DOHH2 (cell line): Measurements from ENCODE around the gene TMEM200B.
"Not testable (repeated sequence)": the region's sequence is repeated elsewhere in the genome, so short reads cannot be mapped to it uniquely, and the experiment has no call there.

ENCODE experiments used
- H3F3A ChIP-seq: fragments of 200-600 bp; sonication (generic), shearing (Covaris generic); 2 replicates; pipeline ENCODE4 v1.6.0; 2016; ENCODE audit warnings: antibody characterized with exemption, mild to moderate bottlenecking; ENCODE audit not compliant: control insufficient read depth, insufficient read depth
- H3K27ac ChIP-seq: fragments of 200-600 bp; sonication (generic); 2 replicates; pipeline ENCODE4 v1.5.1; 2014; ENCODE audit warnings: low read depth, mild to moderate bottlenecking, low read length, moderate library complexity
- H3K27me3 ChIP-seq: fragments of 200-600 bp; sonication (generic); 2 replicates; pipeline ENCODE4 v1.6.1; 2014; ENCODE audit warnings: mild to moderate bottlenecking, low read length, mixed read lengths; ENCODE audit not compliant: control insufficient read depth
- H3K36me3 ChIP-seq: fragments of 200-600 bp; sonication (generic); 2 replicates; pipeline ENCODE4 v1.6.1; 2014; ENCODE audit warnings: mild to moderate bottlenecking, low read length, moderate library complexity, mixed read lengths; ENCODE audit not compliant: control insufficient read depth
- H3K4me1 ChIP-seq: fragments of 200-600 bp; sonication (generic); 2 replicates; pipeline ENCODE4 v1.6.1; 2014; ENCODE audit warnings: mild to moderate bottlenecking, low read length, mixed read lengths; ENCODE audit not compliant: control insufficient read depth
- H3K4me2 ChIP-seq: fragments of 200-600 bp; sonication (generic); 2 replicates; pipeline ENCODE4 v1.6.0; 2014; ENCODE audit warnings: mild to moderate bottlenecking, low read length, moderate library complexity
- H3K4me3 ChIP-seq: fragments of 200-600 bp; sonication (generic); 2 replicates; pipeline ENCODE4 v1.5.1; 2014; ENCODE audit warnings: mild to moderate bottlenecking, low read length, mixed read lengths
- H3K79me2 ChIP-seq: fragments of 200-600 bp; sonication (generic); 2 replicates; pipeline ENCODE4 v1.6.1; 2014; ENCODE audit warnings: mild to moderate bottlenecking, low read length, mixed read lengths; ENCODE audit not compliant: control insufficient read depth
- H3K9me2 ChIP-seq: fragments of 200-600 bp; sonication (generic); replicated peaks from 2 replicates; pipeline ENCODE4 v1.6.1; 2014; ENCODE audit warnings: mild to moderate bottlenecking, low read length, mixed read lengths; ENCODE audit not compliant: control insufficient read depth
- H3K9me3 ChIP-seq: fragments of 200-600 bp; sonication (generic); 2 replicates; pipeline ENCODE4 v1.6.1; 2014; ENCODE audit warnings: antibody characterized with exemption, low read length, mixed read lengths; ENCODE audit not compliant: control insufficient read depth, insufficient read depth
- H4K20me1 ChIP-seq: fragments of 200-600 bp; sonication (generic); 2 replicates; pipeline ENCODE4 v1.6.0; 2014; ENCODE audit warnings: low read depth, mild to moderate bottlenecking, antibody characterized with exemption, low read length, moderate library complexity; ENCODE audit not compliant: control insufficient read depth, insufficient read depth
- CTCF ChIP-seq: fragments of 200-600 bp; sonication (generic); IDR thresholded peaks from one replicate; pipeline ENCODE4 v1.5.1; 2014; ENCODE audit warnings: antibody characterized with exemption, mild to moderate bottlenecking, low read depth, low read length; ENCODE audit not compliant: poor library complexity, severe bottlenecking
- EZH2phosphoT487 ChIP-seq: fragments of 200-600 bp; sonication (generic); IDR thresholded peaks from 2 replicates; pipeline ENCODE4 v1.6.1; 2017; ENCODE audit warnings: borderline replicate concordance, mild to moderate bottlenecking, antibody characterized with exemption, low read length, moderate library complexity, mixed read lengths

TMEM200B gene

GRCh38 chr1:29096231-29096886 is 27.3 kb downstream of the TMEM200B start:
- Histone ChIP-seq H4K20me1 (no peaks in the 10 kb centered on the region), H3K79me2 (no peaks in the 10 kb centered on the region), H3K27me3 (no peaks in the 10 kb centered on the region), H3K9me3 (no peaks in the 10 kb centered on the region), H3K27ac (no peak overlapping the region), H3K9me2 (no peaks in the 10 kb centered on the region), H3K4me1 (no peaks in the 10 kb centered on the region), H3F3A (no peaks in the 10 kb centered on the region), H3K36me3 (peaks cover 19% of the 10 kb centered on the region), H3K4me2 (no peak overlapping the region), H3K4me3 (no peak overlapping the region)
- TF ChIP-seq EZH2phosphoT487 (no peak), CTCF (no peak)

- H3K79me2 ChIP-seq, result no peaks in the 10 kb centered on the region
- H3K27me3 ChIP-seq, result no peaks in the 10 kb centered on the region
- H3K9me3 ChIP-seq, result no peaks in the 10 kb centered on the region
- no peaks in the 10 kb centered on the region for H3F3A ChIP-seq
- no peak overlapping the region for H3K27ac ChIP-seq
- H4K20me1 ChIP-seq, result no peaks in the 10 kb centered on the region
- no peaks in the 10 kb centered on the region for H3K9me2 ChIP-seq
- H3K4me3 ChIP-seq, result no peak overlapping the region
- H3K36me3 ChIP-seq, result peaks cover 19% of the 10 kb centered on the region
- no peak overlapping the region for H3K4me2 ChIP-seq
- H3K4me1 ChIP-seq, result no peaks in the 10 kb centered on the region
- TF ChIP-seq CTCF (no peak), EZH2phosphoT487 (no peak)
Measured at GRCh38 chr1:29094954-29095353, 28.7 kb downstream of the TMEM200B start.

GRCh38 chr1:29094433-29094832 is 29.3 kb downstream of the TMEM200B start:
- H3K4me2 ChIP-seq, result no peak overlapping the region
- no peak overlapping the region for H3K27ac ChIP-seq
- TF ChIP-seq EZH2phosphoT487, result no peak
- no peak for TF ChIP-seq CTCF
- no peaks in the 10 kb centered on the region for H3K9me2 ChIP-seq
- H3K36me3 ChIP-seq, result peaks cover 15% of the 10 kb centered on the region
- H3F3A ChIP-seq, result no peaks in the 10 kb centered on the region
- no peaks in the 10 kb centered on the region for H4K20me1 ChIP-seq
- H3K27me3 ChIP-seq, result no peaks in the 10 kb centered on the region
- H3K4me1 ChIP-seq, result no peaks in the 10 kb centered on the region
- H3K79me2 ChIP-seq, result no peaks in the 10 kb centered on the region
- H3K9me3 ChIP-seq, result no peaks in the 10 kb centered on the region
- H3K4me3 ChIP-seq, result no peak overlapping the region

- not testable (repeated sequence) for H3K4me1 ChIP-seq, H3K9me3 ChIP-seq, H3K4me3 ChIP-seq, H3K27ac ChIP-seq, H3K79me2 ChIP-seq, H3K9me2 ChIP-seq, H3K4me2 ChIP-seq, H3K27me3 ChIP-seq, H4K20me1 ChIP-seq, H3F3A ChIP-seq
- peaks cover 11% of the 10 kb centered on the region for H3K36me3 ChIP-seq
Measured at GRCh38 chr1:29092704-29093103, 31.0 kb downstream of the TMEM200B start.
